ENCODE measurements around the gene TPCN1.
A peak's percentile ranks its signal among the peaks of the same experiment; 100 is the strongest.
"Not testable (repeated sequence)": the region's sequence is repeated elsewhere in the genome, so short reads cannot be mapped to it uniquely, and the experiment has no call there.

The TPCN1 gene

GRCh38 chr12:113197518-113198077 lies 23.7 kb upstream of the TPCN1 start:
- no peak for DNase-seq

GRCh38 chr12:113198296-113198695 lies 23.0 kb upstream of the TPCN1 start:
- no peak for DNase-seq

- no peak for DNase-seq
These were observed 21.1 kb upstream of the TPCN1 start for GRCh38 chr12:113200021-113200797.

- no peak for DNase-seq
These were observed 19.8 kb upstream of the TPCN1 start for GRCh38 chr12:113201187-113202177.

- DNase-seq = no peak
These were observed 18.8 kb upstream of the TPCN1 start for GRCh38 chr12:113202300-113203075.

- DNase-seq = no peak
These were observed 17.2 kb upstream of the TPCN1 start for GRCh38 chr12:113203852-113204760.

- no peak for DNase-seq
These were observed 16.5 kb upstream of the TPCN1 start for GRCh38 chr12:113204804-113205203.

GRCh38 chr12:113206802-113207201 lies 14.5 kb upstream of the TPCN1 start:
- DNase-seq = not testable (repeated sequence)

- no peak for DNase-seq
These were observed 13.6 kb upstream of the TPCN1 start for GRCh38 chr12:113207613-113208040.

GRCh38 chr12:113208041-113208934 lies 13.0 kb upstream of the TPCN1 start:
- DNase-seq = no peak

GRCh38 chr12:113211160-113211559 lies 10.1 kb upstream of the TPCN1 start:
- no peak for DNase-seq

GRCh38 chr12:113214895-113215400 lies 6.3 kb upstream of the TPCN1 start:
- DNase-seq = no peak

GRCh38 chr12:113216027-113216426 lies 5.2 kb upstream of the TPCN1 start:
- no peak for DNase-seq

- no peak for DNase-seq
These were observed 577 bp upstream of the TPCN1 start for GRCh38 chr12:113220593-113221180.

- no peak for DNase-seq
These were observed 899 bp downstream of the TPCN1 start for GRCh38 chr12:113221997-113222729.

GRCh38 chr12:113222730-113223531 lies 1.7 kb downstream of the TPCN1 start:
- DNase-seq = peak; percentile 62

- no peak for DNase-seq
These were observed 3.7 kb downstream of the TPCN1 start for GRCh38 chr12:113224955-113225354.

All from NCI-H774 (cell line).